ENCODE results near the gene HSD11B2. TPM values are rescaled to one million over a fixed set of nuclear protein-coding genes. Genes with fewer than 3 reads are reported as not detected.

HSD11B2 gene
- total RNA-seq, 1 donor from 2014 or later: 2.6 TPM

DNA sequence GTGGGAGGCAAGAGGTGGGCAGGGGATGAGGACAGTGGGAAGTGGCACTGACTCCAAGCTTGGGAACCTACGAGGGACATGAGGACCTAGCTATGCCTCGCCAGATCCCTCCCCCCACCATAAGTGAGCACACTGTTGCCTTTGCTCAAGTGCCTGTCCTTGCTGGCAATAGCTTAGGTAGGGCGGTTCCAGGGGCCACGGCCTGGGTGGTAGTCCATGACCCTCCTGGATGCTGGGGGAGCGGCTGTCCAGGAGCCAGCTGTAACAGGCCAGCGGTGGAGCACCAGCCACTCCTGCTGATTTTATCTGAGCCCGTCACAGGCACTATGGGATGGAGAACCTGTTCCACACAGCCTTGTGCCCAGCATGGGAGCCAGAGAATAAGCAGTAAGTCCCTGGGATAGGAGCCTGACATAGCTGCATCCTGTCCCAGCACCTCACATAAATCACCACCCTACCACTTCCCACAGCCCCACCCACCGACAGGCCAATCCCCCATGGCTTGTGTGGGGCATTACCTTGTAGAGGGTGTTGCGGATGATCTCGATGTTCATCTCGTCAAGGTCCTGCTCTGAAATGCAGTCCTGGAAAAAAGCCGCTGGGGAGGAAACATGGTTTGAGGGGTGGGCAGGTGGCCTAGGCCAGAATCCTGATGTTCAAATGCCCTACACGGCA is 11.8 kb downstream of the HSD11B2 start:
- H3K27ac ChIP-seq (ENCODE audit: low read depth, low read length): no peak overlapping the region
- H3K9me3 ChIP-seq (ENCODE audit: control insufficient read depth in 3 of 3, low read length in 3 of 3): no peaks in the 10 kb centered on the region
- no peaks in the 10 kb centered on the region for H3K27me3 ChIP-seq (ENCODE audit: control insufficient read depth in 3 of 3, insufficient read depth in 3 of 3, low read length in 3 of 3)
- peaks cover 69 to 72% (median 71%) of the 10 kb centered on the region in 3 donors for H3K4me1 ChIP-seq (ENCODE audit: control insufficient read depth in 3 of 3, insufficient read depth in 3 of 3, low read length in 3 of 3)
- H3K36me3 ChIP-seq (ENCODE audit: control insufficient read depth in 3 of 3, insufficient read depth in 3 of 3, low read length in 3 of 3): peaks cover 25 to 32% (median 26%) of the 10 kb centered on the region in 3 donors
- H3K9ac ChIP-seq (ENCODE audit: low read depth in 1 of 3, low read length in 3 of 3): peak overlapping the region; percentile 2 to 62 (median 12)
- H3K4me3 ChIP-seq (ENCODE audit: low read length in 3 of 3): peak overlapping the region in 1 of 3 donors; percentile 14

DNA sequence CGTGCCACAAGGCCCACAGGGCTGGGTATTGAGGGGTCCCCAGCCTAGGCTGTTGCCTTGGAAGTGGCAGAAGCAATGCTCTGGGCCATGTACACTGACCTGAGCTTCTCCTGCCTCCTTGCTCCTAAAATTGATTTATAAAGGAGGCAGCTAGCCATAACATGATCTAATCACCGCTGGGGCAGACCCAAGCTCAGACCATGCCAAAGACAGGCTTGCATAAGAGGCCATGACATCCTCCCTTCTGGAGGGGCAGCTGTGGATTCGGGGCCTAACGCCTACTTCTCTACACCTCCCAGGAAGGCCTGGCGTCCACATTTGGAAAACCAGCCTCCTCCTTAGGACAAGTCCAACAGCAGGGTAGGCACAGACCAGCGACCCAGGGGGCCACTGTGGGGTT is 12.3 kb downstream of the HSD11B2 start:
- Histone ChIP-seq H3K36me3 (ENCODE audit: control insufficient read depth in 3 of 3, insufficient read depth in 3 of 3, low read length in 3 of 3) (peaks cover 20 to 27% (median 20%) of the 10 kb centered on the region in 3 donors), H3K4me3 (ENCODE audit: low read length in 3 of 3) (no peak overlapping the region), H3K27me3 (ENCODE audit: control insufficient read depth in 3 of 3, insufficient read depth in 3 of 3, low read length in 3 of 3) (no peaks in the 10 kb centered on the region), H3K9ac (ENCODE audit: low read depth in 1 of 3, low read length in 3 of 3) (peak overlapping the region; percentile 33 to 62 (median 57)), H3K9me3 (ENCODE audit: control insufficient read depth in 3 of 3, low read length in 3 of 3) (no peaks in the 10 kb centered on the region), H3K4me1 (ENCODE audit: control insufficient read depth in 3 of 3, insufficient read depth in 3 of 3, low read length in 3 of 3) (peaks cover 70 to 74% (median 73%) of the 10 kb centered on the region in 3 donors), H3K27ac (ENCODE audit: low read depth, low read length) (peak overlapping the region; percentile 49)

DNA sequence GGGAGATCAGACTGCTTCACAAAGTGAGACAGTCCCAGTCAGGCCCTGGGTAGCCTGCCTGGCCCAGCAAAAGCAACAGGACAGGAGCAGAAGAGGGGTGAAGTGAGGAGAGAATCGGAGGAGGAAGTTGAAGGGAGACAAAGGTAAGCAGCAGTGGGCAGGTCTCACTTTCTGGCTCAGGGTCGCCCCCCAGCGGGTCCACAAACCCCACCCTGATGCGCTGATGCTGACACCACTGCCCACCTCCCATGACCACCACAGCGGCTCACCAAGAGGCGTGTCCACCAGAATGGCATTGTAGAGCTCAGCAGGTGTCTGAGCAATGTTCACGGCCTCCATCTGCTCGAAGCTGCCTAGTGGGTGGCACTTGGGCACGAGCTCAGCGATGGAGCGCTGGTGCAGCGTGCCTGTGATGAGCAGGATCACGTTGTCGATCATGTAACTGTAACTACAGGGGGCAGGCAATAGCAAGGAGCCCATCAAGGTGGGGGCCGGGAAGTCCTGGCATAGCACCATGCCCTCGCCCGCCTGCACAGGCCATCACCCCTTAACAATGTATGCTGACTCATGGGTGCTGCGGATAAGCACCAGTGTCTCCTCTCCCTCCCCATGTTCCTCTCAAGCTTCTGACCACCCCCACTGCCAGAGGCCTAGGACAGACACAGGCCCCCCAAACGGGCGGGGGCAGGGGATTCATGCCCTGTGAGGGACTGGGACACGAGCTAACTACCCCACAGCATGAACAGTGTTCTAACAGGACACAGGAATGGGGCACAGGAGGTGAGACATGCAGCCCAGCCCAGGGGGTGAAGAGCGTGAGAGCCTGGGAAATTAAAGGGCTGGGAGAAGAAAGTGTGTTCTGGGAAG is 13.6 kb downstream of the HSD11B2 start:
- H3K27me3 ChIP-seq (ENCODE audit: control insufficient read depth in 3 of 3, insufficient read depth in 3 of 3, low read length in 3 of 3): no peaks in the 10 kb centered on the region
- no peaks in the 10 kb centered on the region for H3K9me3 ChIP-seq (ENCODE audit: control insufficient read depth in 3 of 3, low read length in 3 of 3)
- peak overlapping the region; percentile 49 for H3K27ac ChIP-seq (ENCODE audit: low read depth, low read length)
- peaks cover 8 to 18% (median 12%) of the 10 kb centered on the region in 3 donors for H3K36me3 ChIP-seq (ENCODE audit: control insufficient read depth in 3 of 3, insufficient read depth in 3 of 3, low read length in 3 of 3)
- peak overlapping the region; percentile 23 to 62 (median 57) for H3K9ac ChIP-seq (ENCODE audit: low read depth in 1 of 3, low read length in 3 of 3)
- peaks cover 80 to 86% (median 83%) of the 10 kb centered on the region in 3 donors for H3K4me1 ChIP-seq (ENCODE audit: control insufficient read depth in 3 of 3, insufficient read depth in 3 of 3, low read length in 3 of 3)
- H3K4me3 ChIP-seq (ENCODE audit: low read length in 3 of 3): peak overlapping the region in 1 of 3 donors; percentile 38

DNA sequence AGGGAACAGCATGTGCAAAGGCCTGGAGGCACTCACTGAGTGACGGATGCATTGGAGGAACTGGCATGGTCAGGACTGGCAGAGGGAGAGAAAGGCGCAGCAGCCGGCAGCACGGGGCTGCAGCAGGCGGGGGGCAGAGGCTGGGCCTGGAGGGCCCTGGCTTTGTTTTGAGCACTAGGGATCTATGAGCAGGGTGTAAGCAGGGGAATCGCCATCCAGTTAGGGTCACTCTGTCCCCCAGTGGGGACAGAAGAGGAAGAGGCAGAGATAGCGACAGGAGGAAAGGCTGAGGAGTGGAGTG is 14.2 kb downstream of the HSD11B2 start:
- Histone ChIP-seq H3K4me1 (ENCODE audit: control insufficient read depth in 3 of 3, insufficient read depth in 3 of 3, low read length in 3 of 3) (peaks cover 86 to 92% (median 89%) of the 10 kb centered on the region in 3 donors), H3K27ac (ENCODE audit: low read depth, low read length) (no peak overlapping the region)

DNA sequence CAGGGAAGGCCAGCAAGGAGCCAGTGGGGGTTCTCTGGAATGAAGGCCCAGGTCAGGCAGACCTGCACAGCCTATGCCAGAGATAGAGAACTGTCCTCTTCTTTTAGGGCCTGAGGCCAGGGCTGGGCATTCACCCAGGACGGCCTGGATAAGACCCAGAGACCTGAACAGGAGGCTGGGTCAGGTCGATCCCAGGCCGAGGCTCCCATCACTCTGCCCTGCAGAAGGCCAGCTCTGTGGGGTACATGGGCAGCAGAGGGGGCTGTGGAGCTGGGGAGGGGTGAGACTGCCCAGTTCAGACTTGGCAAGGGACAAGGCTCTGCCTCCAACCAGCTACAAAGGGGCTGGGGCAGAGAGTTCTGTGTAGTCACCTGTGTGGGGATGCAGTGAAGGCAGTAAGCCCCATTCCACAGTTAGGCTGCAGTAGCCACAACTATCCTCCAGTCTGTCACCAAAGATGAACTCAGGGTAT is 14.6 kb downstream of the HSD11B2 start:
- Histone ChIP-seq H3K9me3 (ENCODE audit: control insufficient read depth in 3 of 3, low read length in 3 of 3) (no peaks in the 10 kb centered on the region), H3K27ac (ENCODE audit: low read depth, low read length) (no peak overlapping the region), H3K4me3 (ENCODE audit: low read length in 3 of 3) (no peak overlapping the region), H3K9ac (ENCODE audit: low read depth in 1 of 3, low read length in 3 of 3) (peak overlapping the region in 1 of 3 donors; percentile 57), H3K4me1 (ENCODE audit: control insufficient read depth in 3 of 3, insufficient read depth in 3 of 3, low read length in 3 of 3) (peaks cover 90 to 96% (median 93%) of the 10 kb centered on the region in 3 donors), H3K27me3 (ENCODE audit: control insufficient read depth in 3 of 3, insufficient read depth in 3 of 3, low read length in 3 of 3) (no peaks in the 10 kb centered on the region), H3K36me3 (ENCODE audit: control insufficient read depth in 3 of 3, insufficient read depth in 3 of 3, low read length in 3 of 3) (peaks cover 7 to 14% (median 8%) of the 10 kb centered on the region in 3 donors)

More for the DNA sequence above, 14.2 kb downstream of the HSD11B2 start:
- Histone ChIP-seq H3K36me3 (ENCODE audit: control insufficient read depth in 3 of 3, insufficient read depth in 3 of 3, low read length in 3 of 3) (peaks cover 8 to 16% (median 10%) of the 10 kb centered on the region in 3 donors), H3K4me3 (ENCODE audit: low read length in 3 of 3) (no peak overlapping the region), H3K9ac (ENCODE audit: low read depth in 1 of 3, low read length in 3 of 3) (peak overlapping the region in 2 of 3 donors; percentile 23 to 40), H3K9me3 (ENCODE audit: control insufficient read depth in 3 of 3, low read length in 3 of 3) (no peaks in the 10 kb centered on the region), H3K27me3 (ENCODE audit: control insufficient read depth in 3 of 3, insufficient read depth in 3 of 3, low read length in 3 of 3) (no peaks in the 10 kb centered on the region)

DNA sequence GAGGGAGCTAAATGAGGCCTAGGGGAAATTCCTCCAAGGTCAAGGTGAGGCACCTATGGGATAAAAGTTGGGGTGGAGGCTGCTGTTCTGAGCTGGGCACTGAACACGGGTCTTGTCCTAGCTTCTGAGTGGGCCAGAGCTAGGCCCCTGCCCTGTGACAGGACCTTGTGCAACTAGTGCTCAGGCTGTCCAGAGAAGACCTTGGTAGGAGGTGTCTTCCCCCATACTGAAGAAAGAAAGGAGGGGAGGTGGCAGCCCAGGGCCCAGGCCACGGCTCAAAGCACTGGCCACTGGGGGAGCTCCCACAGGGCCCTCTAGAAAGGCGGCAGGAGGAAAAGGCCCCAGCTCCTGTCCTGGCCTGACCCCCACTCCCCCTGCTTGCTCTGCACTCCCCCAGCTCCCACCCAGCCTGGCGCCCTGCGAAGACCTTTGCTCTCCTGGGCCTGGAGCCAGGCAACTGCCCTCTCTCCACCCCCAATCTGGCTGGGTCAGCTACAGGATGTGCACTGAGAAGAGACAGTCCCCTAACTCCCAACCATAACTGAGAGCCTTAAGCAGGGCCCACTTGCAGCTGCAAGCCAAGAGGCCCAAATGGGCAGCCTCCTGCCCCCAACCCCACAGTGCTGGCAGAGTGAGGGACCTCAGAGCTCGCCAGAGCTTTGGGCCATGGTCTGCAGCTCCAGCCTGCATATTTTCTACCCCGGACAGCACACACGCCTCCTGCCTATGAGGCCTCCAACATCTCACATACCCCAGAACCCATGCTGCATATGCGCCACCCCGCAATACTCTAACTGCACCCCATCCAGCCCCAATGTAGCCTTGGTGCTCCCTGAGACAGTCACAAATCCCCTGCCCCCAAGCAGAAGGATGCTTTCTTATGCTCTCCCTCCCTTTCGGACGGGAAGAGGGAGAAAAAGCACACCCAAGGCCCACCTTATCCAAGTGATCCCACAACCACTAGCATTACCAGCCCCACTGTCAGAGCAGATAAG is 15.3 kb downstream of the HSD11B2 start:
- peaks cover 7 to 14% (median 8%) of the 10 kb centered on the region in 3 donors for H3K36me3 ChIP-seq (ENCODE audit: control insufficient read depth in 3 of 3, insufficient read depth in 3 of 3, low read length in 3 of 3)
- no peaks in the 10 kb centered on the region for H3K27me3 ChIP-seq (ENCODE audit: control insufficient read depth in 3 of 3, insufficient read depth in 3 of 3, low read length in 3 of 3)
- no peak overlapping the region for H3K27ac ChIP-seq (ENCODE audit: low read depth, low read length)
- no peaks in the 10 kb centered on the region for H3K9me3 ChIP-seq (ENCODE audit: control insufficient read depth in 3 of 3, low read length in 3 of 3)
- H3K4me3 ChIP-seq (ENCODE audit: low read length in 3 of 3): peak overlapping the region in 1 of 3 donors; percentile 27
- H3K4me1 ChIP-seq (ENCODE audit: control insufficient read depth in 3 of 3, insufficient read depth in 3 of 3, low read length in 3 of 3): peaks cover 93 to 96% (median 95%) of the 10 kb centered on the region in 3 donors
- peak overlapping the region; percentile 38 to 68 (median 57) for H3K9ac ChIP-seq (ENCODE audit: low read depth in 1 of 3, low read length in 3 of 3)

DNA sequence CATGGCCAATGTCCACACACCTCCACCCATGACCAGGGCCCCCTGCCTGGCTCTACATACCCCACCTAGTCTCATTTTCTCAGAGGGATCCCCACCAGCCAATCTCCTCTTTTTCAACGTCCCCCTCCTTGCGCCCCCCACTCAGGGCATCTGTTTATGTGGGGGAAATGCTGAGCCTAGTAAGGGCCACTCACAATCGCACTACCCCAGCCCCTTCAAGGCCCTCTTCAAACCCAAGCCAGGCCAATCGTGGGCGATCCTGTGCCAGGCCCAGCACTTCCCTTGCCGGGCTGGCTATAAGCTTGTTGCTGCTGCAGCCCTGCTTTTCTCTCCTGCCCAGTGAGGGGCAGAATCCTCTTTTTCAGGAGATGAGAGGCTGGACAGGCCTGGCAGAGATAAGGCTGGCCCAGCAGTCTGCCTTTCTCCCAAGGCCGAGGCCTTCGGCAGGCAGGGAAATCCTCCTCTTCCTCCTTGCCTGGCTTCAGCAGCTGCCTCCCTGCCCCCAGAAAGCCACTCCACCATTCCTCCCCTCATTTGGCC is 16.1 kb downstream of the HSD11B2 start:
- peak overlapping the region; percentile 3 to 68 (median 38) for H3K9ac ChIP-seq (ENCODE audit: low read depth in 1 of 3, low read length in 3 of 3)
- H3K27me3 ChIP-seq (ENCODE audit: control insufficient read depth in 3 of 3, insufficient read depth in 3 of 3, low read length in 3 of 3): no peaks in the 10 kb centered on the region
- H3K4me1 ChIP-seq (ENCODE audit: control insufficient read depth in 3 of 3, insufficient read depth in 3 of 3, low read length in 3 of 3): peaks cover 93 to 96% (median 95%) of the 10 kb centered on the region in 3 donors
- no peaks in the 10 kb centered on the region for H3K9me3 ChIP-seq (ENCODE audit: control insufficient read depth in 3 of 3, low read length in 3 of 3)
- H3K4me3 ChIP-seq (ENCODE audit: low read length in 3 of 3): no peak overlapping the region
- peak overlapping the region; percentile 23 for H3K27ac ChIP-seq (ENCODE audit: low read depth, low read length)
- peaks cover 11 to 14% (median 12%) of the 10 kb centered on the region in 3 donors for H3K36me3 ChIP-seq (ENCODE audit: control insufficient read depth in 3 of 3, insufficient read depth in 3 of 3, low read length in 3 of 3)

DNA sequence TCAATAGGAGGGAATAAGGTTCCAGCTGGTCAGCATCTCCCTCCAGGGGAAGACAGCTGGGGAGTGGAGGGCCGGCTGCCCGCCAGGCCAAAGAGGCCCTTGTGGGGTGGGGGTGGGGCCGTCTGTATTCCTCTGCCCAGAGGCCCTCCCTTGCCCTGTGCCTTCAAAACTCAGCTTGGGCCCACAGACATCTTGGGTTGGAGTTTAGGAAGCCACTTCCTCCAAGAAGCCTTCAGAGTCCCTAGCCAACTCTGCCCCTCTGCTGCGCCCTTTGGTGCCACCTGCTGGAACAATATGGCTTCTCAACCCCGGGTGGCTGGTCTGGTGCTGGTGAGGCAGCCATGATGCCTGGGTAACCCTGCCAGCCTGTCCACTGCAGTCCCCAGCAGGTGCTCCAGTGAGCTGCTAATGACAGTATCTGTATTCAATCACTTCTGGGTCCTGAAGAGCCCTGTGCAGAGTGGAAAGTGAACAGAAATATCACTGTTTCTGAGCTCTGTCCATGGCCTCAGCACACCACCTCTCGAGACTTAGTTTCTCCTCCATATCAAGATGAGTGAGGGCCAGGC is 16.7 kb downstream of the HSD11B2 start:
- Histone ChIP-seq H3K4me1 (ENCODE audit: control insufficient read depth in 3 of 3, insufficient read depth in 3 of 3, low read length in 3 of 3) (peaks cover 93 to 96% (median 95%) of the 10 kb centered on the region in 3 donors), H3K27ac (ENCODE audit: low read depth, low read length) (peak overlapping the region; percentile 23), H3K4me3 (ENCODE audit: low read length in 3 of 3) (no peak overlapping the region), H3K9me3 (ENCODE audit: control insufficient read depth in 3 of 3, low read length in 3 of 3) (no peaks in the 10 kb centered on the region), H3K9ac (ENCODE audit: low read depth in 1 of 3, low read length in 3 of 3) (peak overlapping the region in 1 of 3 donors; percentile 68), H3K27me3 (ENCODE audit: control insufficient read depth in 3 of 3, insufficient read depth in 3 of 3, low read length in 3 of 3) (no peaks in the 10 kb centered on the region), H3K36me3 (ENCODE audit: control insufficient read depth in 3 of 3, insufficient read depth in 3 of 3, low read length in 3 of 3) (peaks cover 10 to 18% (median 12%) of the 10 kb centered on the region in 3 donors)

DNA sequence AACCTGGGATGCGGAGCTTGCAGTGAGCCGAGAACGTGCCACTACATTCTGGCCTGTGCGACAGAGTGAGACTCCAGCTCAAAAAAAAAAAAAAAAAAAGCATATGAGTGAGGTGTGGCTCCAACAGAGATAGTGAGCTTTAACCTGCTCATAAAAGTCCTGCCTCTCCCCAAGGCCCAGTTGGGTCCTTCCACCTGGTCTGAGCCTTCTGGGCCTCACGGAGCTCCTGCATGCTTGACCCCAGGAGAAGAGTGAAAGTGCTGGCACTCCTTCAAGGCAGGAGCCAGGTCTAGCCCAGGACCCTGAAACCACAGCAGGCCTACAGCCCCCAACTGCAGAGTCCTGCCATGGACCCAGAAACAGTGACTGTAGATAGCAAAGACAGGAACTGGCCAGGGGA is 17.7 kb downstream of the HSD11B2 start:
- Histone ChIP-seq H3K27me3 (ENCODE audit: control insufficient read depth in 3 of 3, insufficient read depth in 3 of 3, low read length in 3 of 3) (no peaks in the 10 kb centered on the region), H3K9me3 (ENCODE audit: control insufficient read depth in 3 of 3, low read length in 3 of 3) (no peaks in the 10 kb centered on the region), H3K27ac (ENCODE audit: low read depth, low read length) (peak overlapping the region; percentile 12), H3K9ac (ENCODE audit: low read depth in 1 of 3, low read length in 3 of 3) (no peak overlapping the region), H3K36me3 (ENCODE audit: control insufficient read depth in 3 of 3, insufficient read depth in 3 of 3, low read length in 3 of 3) (peaks cover 16 to 24% (median 17%) of the 10 kb centered on the region in 3 donors), H3K4me3 (ENCODE audit: low read length in 3 of 3) (no peak overlapping the region), H3K4me1 (ENCODE audit: control insufficient read depth in 3 of 3, insufficient read depth in 3 of 3, low read length in 3 of 3) (peaks cover 92 to 96% (median 93%) of the 10 kb centered on the region in 3 donors)

Measured in skeletal muscle tissue (tissue), 4 donors.